Stimulated activated CD4-positive, alpha-beta T cell treated with anti-CD3 and anti-CD28 coated beads, TNF-alpha, amount 100 ng/mL, for 24 hours (primary cell): ENCODE data around the gene MFSD12.
"Not testable (repeated sequence)": the region's sequence is repeated elsewhere in the genome, so short reads cannot be mapped to it uniquely, and the experiment has no call there.

ENCODE experiments used
- DNase-seq, 3 experiments: peaks; one replicate each; pipeline ENCODE4 v3.0.0-alpha.2; 2020; ENCODE audit warnings: low read depth in 3 of 3

The MFSD12 gene

GRCh38 chr19:3536429-3537100 is 20.8 kb downstream of the MFSD12 start:
- DNase-seq, result no peak

- no peak for DNase-seq
Observed at GRCh38 chr19:3535981-3536380, 21.4 kb downstream of the MFSD12 start.

- DNase-seq, result no peak
Observed at GRCh38 chr19:3535563-3535965, 21.8 kb downstream of the MFSD12 start.

- no peak for DNase-seq
Observed at GRCh38 chr19:3535235-3535535, 22.2 kb downstream of the MFSD12 start.

- no peak for DNase-seq
Observed at GRCh38 chr19:3534375-3535234, 22.8 kb downstream of the MFSD12 start.

- no peak for DNase-seq
Observed at GRCh38 chr19:3533563-3534216, 23.7 kb downstream of the MFSD12 start.

- no peak for DNase-seq
Observed at GRCh38 chr19:3533033-3533432, 24.4 kb downstream of the MFSD12 start.

- DNase-seq, result no peak
Observed at GRCh38 chr19:3532154-3532786, 25.1 kb downstream of the MFSD12 start.

- DNase-seq, result no peak
Observed at GRCh38 chr19:3531716-3532115, 25.7 kb downstream of the MFSD12 start.

- no peak for DNase-seq
Observed at GRCh38 chr19:3530389-3530788, 27.0 kb downstream of the MFSD12 start.

- DNase-seq, result not testable (repeated sequence)
Observed at GRCh38 chr19:3529299-3529698, 28.1 kb downstream of the MFSD12 start.

GRCh38 chr19:3528539-3529211 is 28.7 kb downstream of the MFSD12 start:
- DNase-seq, result no peak

- DNase-seq, result no peak
Observed at GRCh38 chr19:3528080-3528479, 29.3 kb downstream of the MFSD12 start.

GRCh38 chr19:3527238-3527910 is 30.0 kb downstream of the MFSD12 start:
- DNase-seq, result no peak

- DNase-seq, result no peak
Observed at GRCh38 chr19:3526507-3527237, 30.7 kb downstream of the MFSD12 start.

- DNase-seq, result no peak
Observed at GRCh38 chr19:3524904-3525451, 32.4 kb downstream of the MFSD12 start.

GRCh38 chr19:3524078-3524842 is 33.1 kb downstream of the MFSD12 start:
- DNase-seq, result no peak

- DNase-seq, result no peak
Observed at GRCh38 chr19:3523361-3524077, 33.9 kb downstream of the MFSD12 start.
